CD4-positive, alpha-beta T cell (primary cell): ENCODE results near the gene HSPB7. TPM values are rescaled to one million over a fixed set of nuclear protein-coding genes. Genes with fewer than 3 reads are reported as not detected.
"Not testable (repeated sequence)": the region's sequence is repeated elsewhere in the genome, so short reads cannot be mapped to it uniquely, and the experiment has no call there.

ENCODE experiments used
- ATAC-seq: fragments of 200-7000 bp; cut with Tn5 transposase; one replicate; pipeline ENCODE4 v1.10.0; 2022; ENCODE audit warnings: mild to moderate bottlenecking; ENCODE audit not compliant: poor library complexity
- CTCF ChIA-PET: fragments of 350-600 bp; sonication (Branson Sonifier 250); formaldehyde crosslinking; loops from one replicate; lab custom pipeline; 2021; ENCODE audit warnings: antibody characterized with exemption, inconsistent platforms; lab: Charles Lee
- POLR2A ChIA-PET: fragments of 350-600 bp; sonication (Branson Sonifier 250); formaldehyde crosslinking; loops from one replicate; lab custom pipeline; 2021; ENCODE audit warnings: antibody characterized with exemption, inconsistent platforms; lab: Charles Lee
- DNase-seq, 14 experiments: peaks; one replicate each; pipeline ENCODE4 v3.0.0-alpha.2; 2013 to 2020; ENCODE audit warnings: mixed read lengths in 2 of 14
- H3K27ac ChIP-seq, 2 donors: one replicate each; pipeline versions ENCODE4 v1.5.1 to v1.7.0; 2013; ENCODE audit warnings: low read length in 2 of 2, low read depth in 1 of 2, mild to moderate bottlenecking in 1 of 2
- H3K27me3 ChIP-seq, 2 experiments: 1 replicate in 1 of 2; 2 replicates in 1 of 2; pipeline versions ENCODE4 v1.6.1 to v1.7.0; 2013; ENCODE audit warnings: low read length in 2 of 2, control low read depth in 1 of 2, mild to moderate bottlenecking in 1 of 2, moderate library complexity in 1 of 2; ENCODE audit not compliant: insufficient read depth in 2 of 2, control insufficient read depth in 1 of 2
- H3K36me3 ChIP-seq: one replicate; pipeline ENCODE4 v1.6.1; 2013; ENCODE audit warnings: low read length, control low read depth; ENCODE audit not compliant: insufficient read depth
- H3K4me1 ChIP-seq: one replicate; pipeline ENCODE4 v1.6.1; 2013; ENCODE audit warnings: low read length, control low read depth; ENCODE audit not compliant: insufficient read depth
- H3K4me3 ChIP-seq: one replicate; pipeline ENCODE4 v1.5.1; 2013; ENCODE audit warnings: mild to moderate bottlenecking, low read length, moderate library complexity
- H3K9me3 ChIP-seq, 2 experiments: 1 replicate in 1 of 2; 2 replicates in 1 of 2; pipeline versions ENCODE4 v1.6.1 to v1.7.0; 2013; ENCODE audit warnings: low read length in 2 of 2, mild to moderate bottlenecking in 2 of 2, control low read depth in 1 of 2, moderate library complexity in 1 of 2; ENCODE audit not compliant: control insufficient read depth in 1 of 2, insufficient read depth in 1 of 2
- H3K27ac Mint-ChIP-seq: one replicate; pipeline ENCODE4 v1.8.0; 2020; ENCODE audit warnings: mixed read lengths
- H3K27me3 Mint-ChIP-seq: one replicate; pipeline ENCODE4 v1.8.0; 2021; ENCODE audit warnings: mixed read lengths
- H3K36me3 Mint-ChIP-seq: one replicate; pipeline ENCODE4 v1.8.0; 2021; ENCODE audit warnings: low read depth, mixed read lengths
- H3K4me1 Mint-ChIP-seq: one replicate; pipeline ENCODE4 v1.8.0; 2021; ENCODE audit warnings: low read depth, mixed read lengths
- H3K4me3 Mint-ChIP-seq: one replicate; pipeline ENCODE4 v1.8.0; 2020; ENCODE audit warnings: mild to moderate bottlenecking, mixed read lengths
- H3K9me3 Mint-ChIP-seq: one replicate; pipeline ENCODE4 v1.8.0; 2020; ENCODE audit warnings: mixed read lengths
- intact Hi-C, 2 experiments: fragments of 100-400 bp; cut with DNase I in 1 of 2; cut with micrococcal nuclease in 1 of 2; formaldehyde crosslinking; loops; one replicate each; pipeline versions ENCODE4 v1.15.1 to v1.9.0; 2023 to 2025; cut with DNase I, micrococcal nuclease
- total RNA-seq, 174 experiments: library from RNA in 2 of 174; stranded (reverse) in 2 of 174; gene quantifications; one replicate each; pipeline ENCODE4 v1.2.3 and lab custom pipeline; 2021 to 2026
- TF ChIP-seq, protein P1 (sequence below): fragments of 200-600 bp; IDR thresholded peaks from one replicate; pipeline ENCODE4 v1.8.0; 2022; ENCODE audit warnings: antibody characterized with exemption, mild to moderate bottlenecking

Gene HSPB7
- total RNA-seq, 2 experiments from 2014 or later: not detected

DNA sequence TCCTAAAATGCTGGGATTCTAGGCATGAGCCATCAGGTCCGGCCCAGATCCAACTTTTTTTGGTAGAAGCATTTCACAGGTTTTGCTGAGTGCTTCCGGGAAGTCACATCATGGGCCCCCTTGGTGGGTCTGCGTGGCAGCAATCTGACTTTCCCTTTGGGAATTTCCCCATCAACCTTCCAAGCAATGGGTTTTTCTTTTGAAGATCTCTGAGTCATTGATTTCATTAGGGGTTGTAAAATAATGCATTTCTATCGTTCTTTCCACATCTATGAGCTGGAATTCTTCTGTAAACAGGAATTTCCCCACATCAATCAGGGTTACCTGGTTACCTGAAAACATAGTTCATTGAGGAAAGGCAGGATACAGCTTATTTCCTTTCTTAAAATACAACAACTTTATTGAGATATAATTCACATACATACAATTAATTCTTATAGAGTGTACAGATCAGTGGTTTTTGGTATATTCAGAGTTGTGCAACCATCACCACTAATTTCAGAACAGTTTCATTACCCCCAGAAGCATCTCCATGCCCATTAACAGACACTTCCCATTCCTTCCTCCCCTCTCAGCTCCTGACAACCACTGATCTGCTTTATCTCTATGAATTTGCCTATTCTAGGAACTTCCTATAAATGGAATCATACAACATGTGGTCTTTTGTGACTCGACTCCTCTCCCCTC lies 32.1 kb downstream of the HSPB7 start:
- intact Hi-C loops: no loop called here
- no peaks in the 10 kb centered on the region for H3K36me3 ChIP-seq
- Mint-ChIP-seq H3K27me3 (peaks cover 10% of the 10 kb centered on the region), H3K27ac (no peak overlapping the region), H3K4me1 (no peaks in the 10 kb centered on the region), H3K9me3 (no peaks in the 10 kb centered on the region), H3K36me3 (no peaks in the 10 kb centered on the region), H3K4me3 (no peak overlapping the region)
- ChIA-PET CTCF (no interaction called here), POLR2A (no interaction called here)
- no peaks in the 10 kb centered on the region for H3K9me3 ChIP-seq
- H3K27me3 ChIP-seq: peaks cover 0 to 8% of the 10 kb centered on the region in 2 experiments
- TF ChIP-seq, protein P1, sequence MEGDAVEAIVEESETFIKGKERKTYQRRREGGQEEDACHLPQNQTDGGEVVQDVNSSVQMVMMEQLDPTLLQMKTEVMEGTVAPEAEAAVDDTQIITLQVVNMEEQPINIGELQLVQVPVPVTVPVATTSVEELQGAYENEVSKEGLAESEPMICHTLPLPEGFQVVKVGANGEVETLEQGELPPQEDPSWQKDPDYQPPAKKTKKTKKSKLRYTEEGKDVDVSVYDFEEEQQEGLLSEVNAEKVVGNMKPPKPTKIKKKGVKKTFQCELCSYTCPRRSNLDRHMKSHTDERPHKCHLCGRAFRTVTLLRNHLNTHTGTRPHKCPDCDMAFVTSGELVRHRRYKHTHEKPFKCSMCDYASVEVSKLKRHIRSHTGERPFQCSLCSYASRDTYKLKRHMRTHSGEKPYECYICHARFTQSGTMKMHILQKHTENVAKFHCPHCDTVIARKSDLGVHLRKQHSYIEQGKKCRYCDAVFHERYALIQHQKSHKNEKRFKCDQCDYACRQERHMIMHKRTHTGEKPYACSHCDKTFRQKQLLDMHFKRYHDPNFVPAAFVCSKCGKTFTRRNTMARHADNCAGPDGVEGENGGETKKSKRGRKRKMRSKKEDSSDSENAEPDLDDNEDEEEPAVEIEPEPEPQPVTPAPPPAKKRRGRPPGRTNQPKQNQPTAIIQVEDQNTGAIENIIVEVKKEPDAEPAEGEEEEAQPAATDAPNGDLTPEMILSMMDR: no peak
- H3K4me3 ChIP-seq: no peak overlapping the region
- no peak overlapping the region for H3K27ac ChIP-seq
- H3K4me1 ChIP-seq: no peaks in the 10 kb centered on the region
- DNase-seq (peak in 1 of 14 experiments; percentile 26), ATAC-seq (no peak)

DNA sequence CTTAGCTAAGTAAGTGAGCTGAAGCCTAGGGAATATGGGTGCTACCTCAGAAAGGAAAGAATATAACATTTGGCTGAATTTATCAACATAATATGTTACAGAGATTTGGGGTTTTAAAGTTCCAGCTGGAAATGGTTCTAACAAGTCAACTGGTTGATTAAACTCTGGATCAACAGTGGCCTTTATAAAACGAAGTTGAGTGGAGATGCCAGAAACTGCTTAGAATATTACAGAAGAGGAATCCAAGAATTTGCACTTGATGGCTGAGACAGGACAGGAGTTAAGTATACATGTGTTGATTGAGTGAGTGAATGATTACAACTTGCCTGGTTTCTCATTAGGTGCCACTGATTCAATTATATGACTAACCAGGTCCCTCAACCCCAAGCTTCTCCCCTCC lies 34.6 kb downstream of the HSPB7 start:
- POLR2A ChIA-PET: no interaction called here
- Mint-ChIP-seq H3K27me3 (peaks cover 10% of the 10 kb centered on the region), H3K27ac (no peak overlapping the region), H3K9me3 (no peaks in the 10 kb centered on the region), H3K36me3 (no peaks in the 10 kb centered on the region), H3K4me3 (no peak overlapping the region), H3K4me1 (no peaks in the 10 kb centered on the region)
- intact Hi-C loops: no loop called here
- peaks cover 0 to 8% of the 10 kb centered on the region in 2 experiments for H3K27me3 ChIP-seq
- TF ChIP-seq, protein P1: no peak
- H3K36me3 ChIP-seq: no peaks in the 10 kb centered on the region
- H3K27ac ChIP-seq: no peak overlapping the region
- ATAC-seq: no peak
- H3K4me1 ChIP-seq: no peaks in the 10 kb centered on the region
- CTCF ChIA-PET: no interaction called here
- no peak overlapping the region for H3K4me3 ChIP-seq
- H3K9me3 ChIP-seq: no peaks in the 10 kb centered on the region
- no peak for DNase-seq

DNA sequence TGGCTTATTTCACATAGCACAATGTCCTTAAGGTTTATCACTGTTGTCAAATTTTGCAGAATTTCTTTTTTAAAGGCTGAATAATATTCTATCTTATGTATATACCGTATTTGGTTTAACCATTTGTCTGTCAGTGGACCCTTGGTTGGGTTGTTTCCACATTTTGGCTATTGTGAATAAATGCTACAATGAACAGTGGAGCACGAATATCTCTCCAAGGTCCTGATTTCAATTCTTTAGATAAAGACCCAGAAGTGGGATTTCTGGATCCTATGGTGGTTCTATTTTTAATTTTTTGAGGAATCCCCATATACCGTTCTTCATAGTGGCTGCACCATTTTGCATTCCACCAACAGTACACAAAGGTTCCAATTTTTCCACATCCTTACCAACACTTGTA lies 36.2 kb downstream of the HSPB7 start:
- Histone ChIP-seq H3K27me3 (peaks cover 0 to 8% of the 10 kb centered on the region in 2 experiments), H3K4me1 (peaks cover 1% of the 10 kb centered on the region), H3K9me3 (no peaks in the 10 kb centered on the region), H3K27ac (no peak overlapping the region), H3K36me3 (no peaks in the 10 kb centered on the region), H3K4me3 (no peak overlapping the region)
- ATAC-seq (no peak), DNase-seq (no peak)
- Mint-ChIP-seq H3K36me3 (no peaks in the 10 kb centered on the region), H3K9me3 (no peaks in the 10 kb centered on the region), H3K4me1 (peaks cover 2% of the 10 kb centered on the region), H3K4me3 (no peak overlapping the region), H3K27ac (no peak overlapping the region), H3K27me3 (peaks cover 10% of the 10 kb centered on the region)
- ChIA-PET CTCF (no interaction called here), POLR2A (no interaction called here)
- intact Hi-C loops: no loop called here
- TF ChIP-seq, protein P1: no peak

DNA sequence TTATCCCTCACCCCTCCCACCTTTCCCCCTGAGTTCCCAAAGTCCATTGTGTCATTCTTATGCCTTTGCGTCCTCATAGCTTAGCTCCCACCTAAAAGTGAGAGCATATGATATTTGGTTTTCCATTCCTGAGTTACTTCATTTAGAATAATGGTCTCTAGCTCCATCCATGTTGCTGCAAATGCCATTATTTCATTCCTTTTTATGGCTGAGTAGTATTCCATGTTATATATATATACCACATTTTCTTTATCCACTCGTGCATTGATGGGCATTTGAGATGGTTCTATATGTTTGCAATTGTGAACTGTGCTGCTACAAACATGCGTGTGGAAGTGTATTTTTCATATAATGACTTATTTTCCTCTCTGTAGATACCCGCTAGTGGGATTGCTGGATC lies 39.9 kb downstream of the HSPB7 start:
- ATAC-seq, H3K27me3 Mint-ChIP-seq, H3K27ac ChIP-seq, H3K27ac Mint-ChIP-seq, H3K27me3 ChIP-seq, H3K4me3 ChIP-seq, H3K36me3 ChIP-seq, CTCF ChIA-PET, H3K9me3 Mint-ChIP-seq, POLR2A ChIA-PET, H3K9me3 ChIP-seq, DNase-seq: not testable (repeated sequence)
- peak overlapping the region; percentile 60 for H3K4me3 Mint-ChIP-seq
- H3K4me1 Mint-ChIP-seq: peaks cover 27% of the 10 kb centered on the region
- intact Hi-C loops: loop anchor here in 1 of 2 experiments (2.0 to 10.0 kb wide), 6 partner anchors 126 to 1077 kb away; partner anchors contain the start of genes DDI2, SDHB and SZRD1
- H3K4me1 ChIP-seq: peaks cover 29% of the 10 kb centered on the region
- peaks cover 18% of the 10 kb centered on the region for H3K36me3 Mint-ChIP-seq
